ENCODE data around the gene RAB10.
A peak's percentile ranks its signal among the peaks of the same experiment; 100 is the strongest.
"Not testable (repeated sequence)": the region's sequence is repeated elsewhere in the genome, so short reads cannot be mapped to it uniquely, and the experiment has no call there.

Gene RAB10

DNA sequence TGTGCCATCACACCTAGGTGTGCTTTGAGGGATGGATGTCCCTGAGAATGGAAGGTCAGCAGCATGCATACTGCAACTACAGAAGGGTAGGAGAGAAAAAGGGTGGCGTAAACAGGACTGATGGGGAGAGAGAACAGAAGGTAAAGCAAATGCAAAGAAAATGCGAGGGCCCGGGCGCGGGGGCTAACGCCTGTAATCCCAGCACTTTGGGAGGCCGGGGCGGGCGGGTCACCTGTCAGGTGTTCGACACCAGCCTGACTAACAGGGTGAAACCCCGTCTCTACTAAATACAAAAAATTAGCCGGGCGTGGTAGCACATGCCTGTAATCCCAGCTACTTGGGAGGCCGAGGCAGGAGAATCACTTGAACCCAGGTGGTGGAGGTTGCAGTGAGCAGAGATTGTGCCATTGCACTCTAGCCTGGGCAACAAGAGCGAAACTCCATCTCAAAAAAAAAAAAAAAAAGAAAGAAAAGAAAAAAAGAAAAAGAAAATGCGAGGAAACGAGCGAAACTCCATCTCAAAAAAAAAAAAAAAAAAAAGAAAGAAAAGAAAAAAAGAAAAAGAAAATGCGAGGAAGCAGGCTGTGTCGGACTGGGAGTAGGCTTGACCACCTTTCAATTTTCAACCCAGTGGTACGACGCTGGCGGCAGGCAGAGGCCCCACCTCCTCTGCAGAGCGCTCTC lies 1.2 kb upstream of the RAB10 start:
- not testable (repeated sequence) for H3K27me3 Mint-ChIP-seq, DNase-seq, H3K9me3 Mint-ChIP-seq
- Mint-ChIP-seq H3K4me3 (peak overlapping the region; percentile 99), H3K4me1 (peaks cover 28% of the 10 kb centered on the region), H3K27ac (peak overlapping the region; percentile 93), H3K36me3 (ENCODE audit: low read depth) (peaks cover 19% of the 10 kb centered on the region)
- peak; percentile 2 for ATAC-seq

DNA sequence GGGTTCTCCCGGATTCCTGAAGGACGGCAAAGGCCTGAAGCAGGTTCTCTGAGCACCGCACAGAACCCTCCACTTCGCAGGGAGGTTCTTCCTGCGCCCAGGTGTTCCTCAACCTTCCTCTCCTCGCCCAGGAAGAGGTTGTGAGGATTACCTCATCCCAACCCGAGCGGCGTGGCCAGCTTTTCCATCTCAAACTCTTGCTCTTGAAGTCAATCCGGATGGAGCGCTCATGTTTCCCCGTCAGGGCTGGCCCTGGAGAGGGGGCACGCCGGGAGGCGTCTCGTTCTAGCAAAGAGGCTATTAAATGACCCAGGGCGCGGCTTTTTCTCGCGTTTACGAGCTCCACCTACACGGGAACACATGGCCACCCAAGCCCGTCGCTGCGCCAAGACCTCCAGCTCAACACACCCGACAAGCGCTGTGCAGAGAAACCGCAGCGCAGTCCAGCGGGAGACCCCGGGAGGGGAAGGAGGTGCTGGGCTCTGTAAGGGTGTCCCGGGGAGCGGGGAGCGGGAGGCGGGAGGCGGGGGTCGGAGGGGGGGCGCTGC lies 540 bp upstream of the RAB10 start:
- ATAC-seq, result peak; percentile 35
- Mint-ChIP-seq H3K27me3 (peaks cover 2% of the 10 kb centered on the region), H3K4me3 (peak overlapping the region; percentile 99), H3K4me1 (peaks cover 34% of the 10 kb centered on the region), H3K27ac (peak overlapping the region; percentile 93), H3K36me3 (ENCODE audit: low read depth) (peaks cover 23% of the 10 kb centered on the region), H3K9me3 (no peaks in the 10 kb centered on the region)
- peak; percentile 53 for DNase-seq

DNA sequence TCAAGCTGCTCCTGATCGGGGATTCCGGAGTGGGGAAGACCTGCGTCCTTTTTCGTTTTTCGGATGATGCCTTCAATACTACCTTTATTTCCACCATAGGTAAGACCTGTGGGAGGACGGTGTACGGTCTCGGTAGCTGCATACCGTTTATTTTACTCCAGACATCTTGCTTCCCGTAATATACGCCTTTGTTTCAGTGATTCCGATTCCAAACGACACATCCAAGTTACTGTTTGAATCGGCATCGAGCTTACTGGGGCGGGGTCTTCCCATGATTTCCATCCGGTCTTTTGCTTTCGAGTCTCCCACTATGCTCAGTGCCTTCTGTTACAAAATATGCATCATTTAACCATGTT lies 731 bp downstream of the RAB10 start:
- no peak for ATAC-seq
- Mint-ChIP-seq H3K36me3 (ENCODE audit: low read depth) (peaks cover 25% of the 10 kb centered on the region), H3K4me3 (peak overlapping the region; percentile 99), H3K27ac (peak overlapping the region; percentile 93), H3K9me3 (no peaks in the 10 kb centered on the region), H3K27me3 (peaks cover 2% of the 10 kb centered on the region), H3K4me1 (peaks cover 36% of the 10 kb centered on the region)
- no peak for DNase-seq

DNA sequence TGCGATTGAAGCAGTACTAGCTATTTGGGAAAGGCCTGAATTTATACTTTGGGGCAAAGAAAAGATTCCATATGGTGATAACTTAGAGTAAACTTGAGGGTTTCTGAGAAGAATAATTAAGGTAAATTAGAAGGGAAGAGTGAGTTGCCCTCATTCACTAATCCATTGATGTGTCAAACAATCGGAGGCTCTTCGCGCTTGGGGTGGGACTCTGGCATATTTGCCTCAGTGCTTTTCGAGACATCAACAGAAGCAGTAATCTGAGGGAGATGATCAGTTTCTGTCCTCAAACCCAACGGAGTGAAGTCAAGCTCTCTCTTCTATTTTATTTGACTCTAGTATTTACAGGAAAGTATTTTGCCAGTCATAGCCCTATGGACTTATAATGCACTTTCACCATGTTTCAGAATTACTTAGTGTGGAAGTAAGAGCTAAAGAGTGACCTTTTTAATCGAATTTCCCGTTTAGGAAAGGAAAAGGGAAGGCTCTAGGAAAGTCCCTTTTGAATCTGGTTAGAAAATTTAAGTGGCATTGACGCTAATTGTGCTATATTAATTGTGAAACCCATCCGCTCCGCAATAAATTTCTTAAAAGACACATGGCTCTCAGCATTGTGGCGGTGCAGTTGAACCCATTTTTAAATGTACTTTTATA lies 1.3 kb downstream of the RAB10 start:
- DNase-seq, result no peak
- H3K4me1 Mint-ChIP-seq, result peaks cover 38% of the 10 kb centered on the region
- no peaks in the 10 kb centered on the region for H3K9me3 Mint-ChIP-seq
- peak overlapping the region; percentile 99 for H3K4me3 Mint-ChIP-seq
- peaks cover 2% of the 10 kb centered on the region for H3K27me3 Mint-ChIP-seq
- peak overlapping the region; percentile 93 for H3K27ac Mint-ChIP-seq
- no peak for ATAC-seq
- peaks cover 28% of the 10 kb centered on the region for H3K36me3 Mint-ChIP-seq (ENCODE audit: low read depth)

DNA sequence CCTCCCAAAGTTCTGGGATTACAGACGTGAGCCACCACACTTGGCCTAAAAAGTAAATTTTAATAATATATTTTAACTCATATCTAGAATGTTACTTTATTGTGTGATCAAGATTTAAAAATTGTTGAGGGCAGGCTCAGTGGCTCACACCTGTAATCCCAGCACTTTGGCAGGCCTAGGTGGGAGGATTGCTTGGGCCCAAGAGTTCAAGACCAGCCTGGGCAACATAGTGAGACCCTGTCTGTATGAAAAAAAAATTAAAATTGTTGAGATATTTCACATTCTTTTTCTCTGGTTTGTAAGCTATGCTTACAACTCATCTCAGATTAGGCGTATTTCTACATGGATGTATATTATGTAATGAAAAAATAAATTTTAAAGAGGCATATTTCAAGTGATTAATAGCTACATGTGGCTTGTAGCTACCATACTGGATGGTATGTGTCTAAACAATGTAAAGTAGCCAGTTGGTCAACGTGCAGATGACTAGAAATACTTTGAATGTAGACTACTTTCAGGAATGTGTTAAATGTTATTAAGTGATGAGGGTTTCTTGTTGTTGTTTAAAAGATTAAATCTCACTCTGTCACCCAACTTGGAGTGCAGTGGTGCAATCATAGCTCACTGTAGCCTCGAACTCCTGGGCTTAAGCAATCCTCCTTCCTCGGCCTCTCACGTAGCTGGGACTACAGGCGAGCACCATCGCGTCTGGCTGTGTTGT lies 5.9 kb downstream of the RAB10 start:
- no peaks in the 10 kb centered on the region for H3K27me3 Mint-ChIP-seq
- no peak for DNase-seq
- peaks cover 66% of the 10 kb centered on the region for H3K4me1 Mint-ChIP-seq
- H3K9me3 Mint-ChIP-seq, result no peaks in the 10 kb centered on the region
- ATAC-seq, result no peak
- H3K4me3 Mint-ChIP-seq, result no peak overlapping the region
- peaks cover 38% of the 10 kb centered on the region for H3K36me3 Mint-ChIP-seq (ENCODE audit: low read depth)
- no peak overlapping the region for H3K27ac Mint-ChIP-seq

DNA sequence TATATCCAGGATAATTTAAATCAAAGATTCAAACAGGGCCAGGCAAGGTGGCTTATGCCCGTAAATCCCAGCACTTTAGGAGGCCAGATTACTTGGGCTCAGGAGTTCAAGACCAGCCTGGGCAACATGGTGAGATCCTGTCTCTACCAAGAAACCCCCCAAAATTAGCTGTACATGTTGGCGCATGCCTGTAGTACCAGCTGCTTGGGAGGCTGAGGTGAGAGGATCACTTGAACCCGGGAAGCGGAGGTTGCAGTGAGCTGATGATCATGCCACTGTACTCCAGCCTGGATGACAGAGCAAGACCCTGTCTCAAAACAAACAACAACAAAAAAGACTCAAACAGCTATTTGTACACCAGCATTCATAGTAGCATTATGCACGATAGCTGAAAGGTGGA lies 9.2 kb downstream of the RAB10 start:
- peaks cover 28% of the 10 kb centered on the region for H3K36me3 Mint-ChIP-seq (ENCODE audit: low read depth)
- H3K27ac Mint-ChIP-seq, result no peak overlapping the region
- H3K4me3 Mint-ChIP-seq, result no peak overlapping the region
- ATAC-seq, result no peak
- H3K9me3 Mint-ChIP-seq, result no peaks in the 10 kb centered on the region
- H3K4me1 Mint-ChIP-seq, result peaks cover 58% of the 10 kb centered on the region
- DNase-seq, result no peak
- H3K27me3 Mint-ChIP-seq, result no peaks in the 10 kb centered on the region

DNA sequence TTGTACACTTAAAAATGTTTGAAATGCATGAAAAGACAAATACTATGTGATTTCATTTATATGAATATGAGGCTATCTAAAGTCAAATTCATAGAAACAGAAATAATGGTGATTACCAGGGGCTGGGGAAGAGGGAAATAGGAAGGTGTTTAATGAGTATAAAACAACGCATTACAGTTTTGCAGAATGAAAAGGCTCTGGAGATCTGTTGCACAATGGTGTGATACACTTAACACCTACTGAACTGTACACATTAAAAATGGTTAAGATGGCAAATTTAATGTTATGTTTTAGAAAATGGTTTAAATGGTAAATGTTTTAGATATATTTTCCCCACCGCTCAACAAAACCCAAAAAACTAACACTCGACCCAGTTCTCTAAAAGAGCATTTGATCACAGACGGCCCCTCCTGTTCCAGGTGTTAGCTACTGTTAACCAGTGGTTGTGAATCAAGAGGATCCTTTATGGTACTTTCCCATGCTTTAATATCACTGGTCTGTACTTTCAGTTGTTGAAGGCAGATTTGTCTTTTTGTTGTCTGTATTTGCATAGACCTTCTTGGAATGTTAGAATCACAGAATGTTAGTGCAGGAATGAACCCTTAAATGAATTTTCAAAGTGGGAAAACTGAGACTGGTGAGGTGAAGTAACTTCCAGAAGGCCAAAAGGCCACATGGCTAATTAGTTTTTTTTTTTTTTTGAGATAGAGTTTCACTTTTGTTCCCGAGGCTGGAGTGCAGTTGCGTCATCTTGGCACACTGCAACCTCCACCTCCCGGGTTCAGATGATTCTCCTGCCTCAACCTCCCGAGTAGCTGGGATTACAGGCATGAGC lies 10.2 kb downstream of the RAB10 start:
- DNase-seq (no peak), ATAC-seq (peak; percentile 68)
- H3K9me3 Mint-ChIP-seq, result no peaks in the 10 kb centered on the region
- H3K4me1 Mint-ChIP-seq, result peaks cover 63% of the 10 kb centered on the region
- peaks cover 27% of the 10 kb centered on the region for H3K36me3 Mint-ChIP-seq (ENCODE audit: low read depth)
- no peaks in the 10 kb centered on the region for H3K27me3 Mint-ChIP-seq
- peak overlapping the region; percentile 10 for H3K27ac Mint-ChIP-seq
- peak overlapping the region; percentile 2 for H3K4me3 Mint-ChIP-seq

DNA sequence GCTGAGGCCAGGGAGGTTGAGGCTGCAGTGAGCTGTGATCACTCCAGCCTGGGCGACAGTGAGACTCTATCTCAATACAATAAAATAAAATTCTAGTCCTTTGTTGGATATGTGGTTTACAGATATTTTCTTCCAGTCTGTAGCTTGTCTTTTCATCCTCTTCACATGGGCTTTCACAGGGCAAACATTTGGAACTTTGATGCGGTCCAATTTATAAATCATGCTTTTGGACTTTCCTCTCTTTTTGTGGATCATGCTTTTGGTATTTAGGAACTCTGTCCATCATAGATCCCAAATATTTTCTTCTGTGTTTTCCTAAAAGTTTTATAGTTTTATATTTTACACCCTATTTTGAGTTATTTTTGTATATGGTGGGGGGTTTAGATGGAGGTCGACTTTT lies 14.9 kb downstream of the RAB10 start:
- ATAC-seq (no peak), DNase-seq (no peak)
- H3K36me3 Mint-ChIP-seq (ENCODE audit: low read depth), result peaks cover 36% of the 10 kb centered on the region
- no peaks in the 10 kb centered on the region for H3K27me3 Mint-ChIP-seq
- H3K4me1 Mint-ChIP-seq, result peaks cover 74% of the 10 kb centered on the region
- no peaks in the 10 kb centered on the region for H3K9me3 Mint-ChIP-seq
- H3K4me3 Mint-ChIP-seq, result no peak overlapping the region
- H3K27ac Mint-ChIP-seq, result no peak overlapping the region

DNA sequence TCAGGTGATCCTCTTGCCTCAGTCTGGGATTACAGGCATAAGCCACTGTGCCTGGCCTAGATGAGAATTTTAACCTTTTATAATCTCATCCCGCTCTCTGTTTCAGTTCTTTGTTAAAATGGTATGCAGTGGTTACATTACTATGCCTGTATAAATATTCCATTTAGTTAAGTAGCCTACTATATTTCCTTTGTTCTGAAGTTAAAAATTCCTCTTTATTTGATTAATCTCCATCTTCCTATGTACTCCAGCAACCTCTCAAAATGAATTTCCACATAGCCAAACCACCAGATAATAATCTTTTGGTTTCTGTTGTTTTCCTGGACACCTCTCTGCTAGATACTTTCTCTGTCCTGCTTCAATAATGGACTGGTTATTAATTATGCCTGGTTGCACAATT lies 15.8 kb downstream of the RAB10 start:
- Mint-ChIP-seq H3K4me1 (peaks cover 71% of the 10 kb centered on the region), H3K27me3 (no peaks in the 10 kb centered on the region), H3K27ac (no peak overlapping the region), H3K4me3 (no peak overlapping the region), H3K36me3 (ENCODE audit: low read depth) (peaks cover 36% of the 10 kb centered on the region), H3K9me3 (no peaks in the 10 kb centered on the region)
- DNase-seq, result no peak
- no peak for ATAC-seq

DNA sequence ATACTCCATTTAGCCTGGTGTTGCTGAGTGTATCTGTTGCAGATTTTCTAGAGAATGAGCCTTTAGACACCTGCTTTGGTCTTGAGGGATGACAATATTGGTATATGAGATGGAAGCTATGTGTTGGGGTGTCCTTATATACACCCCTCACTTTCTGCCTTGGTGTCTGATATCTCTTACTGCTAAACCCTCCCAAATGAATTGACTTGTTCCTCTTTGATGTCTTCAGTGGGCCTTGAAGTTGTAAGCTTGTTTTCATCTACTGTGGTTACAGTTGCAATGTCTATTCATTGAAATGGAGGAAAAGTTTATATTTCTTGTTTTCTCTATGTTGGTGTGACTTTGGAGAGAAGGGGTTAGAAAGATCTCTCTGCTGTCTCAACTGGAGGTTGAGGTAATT lies 18.9 kb downstream of the RAB10 start:
- Mint-ChIP-seq H3K27ac (no peak overlapping the region), H3K4me1 (peaks cover 78% of the 10 kb centered on the region), H3K9me3 (no peaks in the 10 kb centered on the region), H3K27me3 (no peaks in the 10 kb centered on the region), H3K4me3 (no peak overlapping the region), H3K36me3 (ENCODE audit: low read depth) (peaks cover 34% of the 10 kb centered on the region)
- ATAC-seq, result no peak
- no peak for DNase-seq

DNA sequence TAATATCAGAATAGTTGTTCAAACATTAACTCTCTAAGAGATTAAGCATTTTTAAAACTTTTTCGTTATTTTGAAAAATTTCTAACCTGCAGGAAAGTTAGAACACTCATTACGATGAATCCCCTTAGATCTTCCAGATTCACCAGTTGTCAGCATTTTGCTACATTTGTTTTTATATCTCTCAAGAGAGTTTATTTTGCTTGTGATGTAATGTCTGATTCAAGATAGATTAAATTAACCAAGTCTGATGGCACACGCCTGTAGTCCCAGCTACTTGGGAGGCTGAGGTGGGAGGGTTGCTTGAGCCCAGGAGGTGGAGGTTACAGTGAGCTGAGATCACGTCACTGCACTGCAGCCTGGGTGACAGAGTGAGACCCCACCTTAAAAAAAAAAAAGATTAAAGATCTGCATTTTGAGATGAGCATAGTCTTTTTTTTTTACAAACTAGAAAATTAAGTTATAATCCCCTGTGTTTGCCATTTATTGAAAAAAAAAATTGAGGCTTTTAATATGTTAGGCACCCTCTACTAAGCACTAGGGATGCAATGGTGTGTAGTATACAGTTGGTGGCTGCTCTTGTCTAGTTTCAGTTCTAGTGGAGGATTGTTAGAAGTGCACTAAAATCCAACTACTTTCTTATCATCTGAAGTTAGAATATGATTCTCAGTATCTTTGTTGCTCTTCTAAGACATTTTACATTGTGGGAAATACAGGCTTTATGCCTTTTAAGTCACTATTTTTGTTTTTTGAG lies 20.9 kb downstream of the RAB10 start:
- H3K27me3 Mint-ChIP-seq, result no peaks in the 10 kb centered on the region
- H3K9me3 Mint-ChIP-seq, result no peaks in the 10 kb centered on the region
- ATAC-seq (no peak), DNase-seq (no peak)
- no peak overlapping the region for H3K27ac Mint-ChIP-seq
- peaks cover 31% of the 10 kb centered on the region for H3K36me3 Mint-ChIP-seq (ENCODE audit: low read depth)
- peaks cover 69% of the 10 kb centered on the region for H3K4me1 Mint-ChIP-seq
- no peak overlapping the region for H3K4me3 Mint-ChIP-seq

DNA sequence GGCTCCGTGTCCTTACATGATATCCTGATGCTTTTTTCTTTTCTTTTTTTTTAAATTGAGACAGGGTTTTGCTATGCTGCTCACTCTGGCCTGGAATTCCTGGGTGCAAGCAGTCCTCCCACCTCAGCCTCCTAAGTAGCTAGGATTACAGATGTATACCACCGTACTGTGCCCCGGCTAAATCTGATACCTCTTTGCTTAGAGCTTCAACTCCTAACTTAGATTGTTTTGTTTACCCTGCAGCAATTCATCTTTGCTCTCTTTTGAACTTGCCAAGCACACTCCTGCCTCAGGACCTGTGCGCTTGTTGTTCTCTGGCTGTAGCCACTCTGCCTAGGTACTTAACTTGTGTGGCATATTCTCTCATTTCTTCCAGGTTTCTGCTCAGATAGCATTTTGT lies 24.5 kb downstream of the RAB10 start:
- H3K36me3 Mint-ChIP-seq (ENCODE audit: low read depth), result peaks cover 22% of the 10 kb centered on the region

DNA sequence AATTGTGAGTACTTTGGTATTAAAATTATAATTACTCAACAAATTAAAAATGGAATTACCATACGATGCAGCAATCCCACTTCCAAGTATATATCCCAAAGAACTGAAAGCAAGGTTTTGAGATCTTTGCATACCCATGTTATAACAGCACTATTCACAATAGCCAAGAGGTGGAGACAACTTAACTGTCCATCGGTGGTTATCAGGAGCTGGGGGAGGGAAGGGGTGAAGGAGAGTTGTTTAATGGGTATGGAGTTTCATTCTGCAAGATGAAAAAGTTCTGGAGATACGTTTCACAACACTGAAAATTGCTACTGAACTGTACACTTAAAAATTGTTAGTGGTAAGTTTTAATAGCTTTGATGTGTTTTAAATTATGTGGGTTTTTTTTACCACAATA lies 25.7 kb downstream of the RAB10 start:
- Mint-ChIP-seq H3K4me1 (peaks cover 39% of the 10 kb centered on the region), H3K27me3 (no peaks in the 10 kb centered on the region), H3K36me3 (ENCODE audit: low read depth) (peaks cover 29% of the 10 kb centered on the region), H3K27ac (no peak overlapping the region), H3K9me3 (no peaks in the 10 kb centered on the region), H3K4me3 (no peak overlapping the region)
- DNase-seq (no peak), ATAC-seq (no peak)

More for the DNA sequence above, 24.5 kb downstream of the RAB10 start:
- DNase-seq, result no peak
- peaks cover 42% of the 10 kb centered on the region for H3K4me1 Mint-ChIP-seq
- peak overlapping the region; percentile 8 for H3K27ac Mint-ChIP-seq
- no peak for ATAC-seq
- H3K4me3 Mint-ChIP-seq, result no peak overlapping the region
- H3K27me3 Mint-ChIP-seq, result no peaks in the 10 kb centered on the region
- H3K9me3 Mint-ChIP-seq, result no peaks in the 10 kb centered on the region

DNA sequence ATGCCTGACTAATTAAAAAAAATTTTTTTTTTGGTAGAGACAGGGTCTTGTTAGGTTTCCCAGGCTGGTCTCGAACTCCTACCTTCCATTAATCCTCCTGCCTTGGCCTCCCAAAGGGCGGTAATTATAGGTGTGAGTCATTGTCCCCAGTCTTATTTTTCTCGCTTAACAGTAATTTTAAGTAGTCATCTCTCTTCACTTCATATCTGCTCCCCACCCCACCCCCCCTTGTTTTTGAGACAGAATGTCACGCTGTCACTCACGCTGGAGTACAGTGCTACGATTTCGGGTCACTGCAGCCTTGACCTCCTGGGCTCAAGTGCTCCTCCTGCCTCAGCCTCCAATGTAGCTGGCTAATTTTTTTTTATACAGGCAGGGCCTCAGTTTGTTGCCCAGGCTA lies 27.7 kb downstream of the RAB10 start:
- Mint-ChIP-seq H3K27me3 (no peaks in the 10 kb centered on the region), H3K36me3 (ENCODE audit: low read depth) (peaks cover 30% of the 10 kb centered on the region), H3K27ac (no peak overlapping the region), H3K4me3 (no peak overlapping the region), H3K4me1 (peaks cover 38% of the 10 kb centered on the region), H3K9me3 (no peaks in the 10 kb centered on the region)
- ATAC-seq (no peak), DNase-seq (no peak)
